DOHH2 (cell line): ENCODE data around the gene TLR4.

Source experiments
- EZH2phosphoT487 ChIP-seq: fragments of 200-600 bp; sonication (generic); IDR thresholded peaks from 2 replicates; pipeline ENCODE4 v1.6.1; 2017; ENCODE audit warnings: borderline replicate concordance, mild to moderate bottlenecking, antibody characterized with exemption, low read length, moderate library complexity, mixed read lengths
- TF ChIP-seq, protein P1 (sequence below): fragments of 200-600 bp; sonication (generic); IDR thresholded peaks from one replicate; pipeline ENCODE4 v1.5.1; 2014; ENCODE audit warnings: antibody characterized with exemption, mild to moderate bottlenecking, low read depth, low read length; ENCODE audit not compliant: poor library complexity, severe bottlenecking

DNA sequence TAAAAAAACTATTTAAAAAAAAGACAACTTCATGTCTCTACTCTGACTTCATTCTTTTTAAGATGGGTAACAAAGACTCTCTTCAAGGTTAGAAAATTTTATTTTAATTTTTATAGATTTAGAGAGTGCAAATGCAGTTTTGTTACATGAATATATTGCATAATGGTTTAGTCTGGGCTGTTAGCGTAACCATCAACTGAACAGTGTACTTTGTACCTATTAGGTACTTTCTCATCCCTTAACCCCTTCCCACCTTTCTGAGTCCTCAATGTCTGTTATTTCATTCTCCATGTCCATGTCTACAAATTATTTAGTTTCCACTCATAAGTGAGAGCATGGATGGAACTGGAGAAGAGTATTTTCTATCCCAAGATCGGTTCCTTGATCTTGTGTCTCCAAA lies 16.8 kb downstream of the TLR4 start:
- TF ChIP-seq, protein P1, sequence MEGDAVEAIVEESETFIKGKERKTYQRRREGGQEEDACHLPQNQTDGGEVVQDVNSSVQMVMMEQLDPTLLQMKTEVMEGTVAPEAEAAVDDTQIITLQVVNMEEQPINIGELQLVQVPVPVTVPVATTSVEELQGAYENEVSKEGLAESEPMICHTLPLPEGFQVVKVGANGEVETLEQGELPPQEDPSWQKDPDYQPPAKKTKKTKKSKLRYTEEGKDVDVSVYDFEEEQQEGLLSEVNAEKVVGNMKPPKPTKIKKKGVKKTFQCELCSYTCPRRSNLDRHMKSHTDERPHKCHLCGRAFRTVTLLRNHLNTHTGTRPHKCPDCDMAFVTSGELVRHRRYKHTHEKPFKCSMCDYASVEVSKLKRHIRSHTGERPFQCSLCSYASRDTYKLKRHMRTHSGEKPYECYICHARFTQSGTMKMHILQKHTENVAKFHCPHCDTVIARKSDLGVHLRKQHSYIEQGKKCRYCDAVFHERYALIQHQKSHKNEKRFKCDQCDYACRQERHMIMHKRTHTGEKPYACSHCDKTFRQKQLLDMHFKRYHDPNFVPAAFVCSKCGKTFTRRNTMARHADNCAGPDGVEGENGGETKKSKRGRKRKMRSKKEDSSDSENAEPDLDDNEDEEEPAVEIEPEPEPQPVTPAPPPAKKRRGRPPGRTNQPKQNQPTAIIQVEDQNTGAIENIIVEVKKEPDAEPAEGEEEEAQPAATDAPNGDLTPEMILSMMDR = no peak
- no peak for TF ChIP-seq EZH2phosphoT487
